Measurements from ENCODE around the gene NAGS.
"Not testable (repeated sequence)": the region's sequence is repeated elsewhere in the genome, so short reads cannot be mapped to it uniquely, and the experiment has no call there.

The NAGS gene, protein sequence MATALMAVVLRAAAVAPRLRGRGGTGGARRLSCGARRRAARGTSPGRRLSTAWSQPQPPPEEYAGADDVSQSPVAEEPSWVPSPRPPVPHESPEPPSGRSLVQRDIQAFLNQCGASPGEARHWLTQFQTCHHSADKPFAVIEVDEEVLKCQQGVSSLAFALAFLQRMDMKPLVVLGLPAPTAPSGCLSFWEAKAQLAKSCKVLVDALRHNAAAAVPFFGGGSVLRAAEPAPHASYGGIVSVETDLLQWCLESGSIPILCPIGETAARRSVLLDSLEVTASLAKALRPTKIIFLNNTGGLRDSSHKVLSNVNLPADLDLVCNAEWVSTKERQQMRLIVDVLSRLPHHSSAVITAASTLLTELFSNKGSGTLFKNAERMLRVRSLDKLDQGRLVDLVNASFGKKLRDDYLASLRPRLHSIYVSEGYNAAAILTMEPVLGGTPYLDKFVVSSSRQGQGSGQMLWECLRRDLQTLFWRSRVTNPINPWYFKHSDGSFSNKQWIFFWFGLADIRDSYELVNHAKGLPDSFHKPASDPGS

DNA sequence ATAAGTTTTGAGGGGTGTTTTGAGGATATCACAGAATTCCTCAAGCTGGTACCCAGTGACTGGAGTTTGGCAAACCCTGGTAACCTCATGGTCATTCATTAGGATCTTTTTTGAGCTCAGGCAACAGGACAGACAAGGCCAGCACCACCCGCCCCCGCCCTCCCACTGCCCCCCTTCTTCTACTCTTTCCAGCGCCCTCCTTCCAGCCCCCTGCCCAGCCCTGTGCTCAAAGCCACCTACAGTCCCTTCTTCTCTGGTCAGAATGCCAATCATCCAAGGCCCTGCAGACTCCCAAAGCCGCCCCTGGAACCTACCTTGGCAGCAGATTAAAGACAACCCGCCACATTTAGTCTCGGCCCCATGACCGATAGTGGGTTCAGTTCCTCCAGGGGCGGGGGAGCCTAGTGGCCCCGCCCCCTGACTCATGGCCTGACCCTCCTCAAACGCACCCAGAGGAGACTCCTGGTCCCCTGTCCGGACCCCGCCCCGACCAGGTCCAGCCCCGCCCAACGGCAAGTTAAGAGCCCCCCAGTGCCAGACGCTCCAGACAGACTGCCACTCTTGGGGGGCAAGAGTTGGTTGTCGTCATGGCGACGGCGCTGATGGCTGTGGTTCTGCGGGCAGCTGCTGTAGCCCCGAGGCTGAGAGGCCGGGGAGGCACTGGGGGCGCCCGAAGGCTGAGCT is at the start of gene NAGS:
Gene NAGS (plus strand): TSS at position 546 of the 684 bp plus-strand sequence. CDS start 42 bp downstream, at position 588.
- no peak for DNase-seq

- DNase-seq, result no peak
These were observed 48.2 kb upstream of the NAGS start for GRCh38 chr17:43956222-43956621.

GRCh38 chr17:43958748-43959352 is 45.6 kb upstream of the NAGS start:
- no peak for DNase-seq

DNA sequence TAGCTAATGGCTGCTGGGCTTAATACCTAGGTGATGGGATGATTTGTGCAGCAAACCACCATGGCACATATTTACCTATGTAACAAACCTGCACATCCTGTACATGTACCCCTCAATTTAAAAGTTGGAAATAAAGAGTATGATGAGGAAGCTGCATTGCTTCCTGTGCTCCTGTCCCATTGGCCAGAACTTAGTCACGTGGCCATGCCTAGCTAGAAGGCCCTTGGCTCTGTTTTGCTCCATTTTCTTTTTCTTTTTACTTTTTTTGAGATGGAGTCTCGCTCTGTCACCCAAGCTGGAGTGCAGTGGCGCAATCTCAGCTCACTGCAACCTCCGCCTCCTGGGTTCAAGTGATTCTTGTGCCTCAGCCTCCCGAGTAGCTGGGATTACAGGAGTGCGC is 43.1 kb upstream of the NAGS start:
- not testable (repeated sequence) for DNase-seq

GRCh38 chr17:43961954-43962353 is 42.5 kb upstream of the NAGS start:
- DNase-seq, result no peak

GRCh38 chr17:43962479-43962878 is 41.9 kb upstream of the NAGS start:
- no peak for DNase-seq

DNA sequence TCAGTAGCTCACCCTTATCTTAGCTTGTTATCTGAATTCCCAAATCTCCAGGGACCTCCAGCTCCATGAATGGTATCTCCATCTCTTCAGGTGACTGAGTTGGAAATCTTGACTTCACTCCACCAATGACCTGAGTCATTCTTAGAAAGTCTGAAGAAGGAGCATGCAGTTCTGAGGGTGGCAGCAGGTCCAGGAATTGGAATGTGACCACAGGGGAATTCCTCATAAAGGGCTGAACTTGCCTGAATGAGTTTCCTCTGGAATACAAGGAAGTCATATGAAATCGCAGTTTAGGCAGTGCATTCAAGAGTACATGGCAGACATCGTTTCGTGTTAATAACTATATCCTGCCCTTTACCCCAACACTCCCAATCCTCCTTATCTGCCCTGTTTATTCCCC is 38.1 kb upstream of the NAGS start:
- DNase-seq, result no peak

DNA sequence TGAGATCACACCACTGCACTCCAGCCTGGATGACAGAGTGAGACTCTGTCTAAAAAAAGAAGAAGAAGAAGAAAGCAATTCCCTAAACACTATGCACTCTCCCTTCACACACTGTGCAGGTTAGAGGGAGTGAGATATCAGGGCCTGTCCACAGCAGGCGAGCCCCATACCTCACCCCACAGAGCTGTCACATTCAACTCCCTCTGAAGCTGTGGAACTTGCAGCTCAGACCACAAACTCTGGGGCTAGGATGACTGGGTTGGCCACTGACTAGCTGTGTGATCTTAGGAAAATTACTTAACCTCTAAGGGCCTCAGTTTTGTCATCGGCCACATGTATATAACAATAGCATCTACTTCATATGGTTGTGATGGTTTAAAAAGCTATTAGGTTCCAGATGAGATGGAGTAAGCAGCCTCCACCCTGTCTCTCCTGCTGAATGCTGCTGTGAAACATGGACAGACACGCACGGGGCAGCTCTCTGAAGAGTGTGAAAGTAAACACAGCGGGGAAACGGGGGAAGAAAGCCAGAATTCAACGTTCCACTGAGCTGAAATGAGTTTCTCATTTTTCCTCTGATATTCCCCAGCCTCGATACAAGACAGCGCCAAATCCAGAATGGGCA is 37.1 kb upstream of the NAGS start:
- no peak for DNase-seq

DNA sequence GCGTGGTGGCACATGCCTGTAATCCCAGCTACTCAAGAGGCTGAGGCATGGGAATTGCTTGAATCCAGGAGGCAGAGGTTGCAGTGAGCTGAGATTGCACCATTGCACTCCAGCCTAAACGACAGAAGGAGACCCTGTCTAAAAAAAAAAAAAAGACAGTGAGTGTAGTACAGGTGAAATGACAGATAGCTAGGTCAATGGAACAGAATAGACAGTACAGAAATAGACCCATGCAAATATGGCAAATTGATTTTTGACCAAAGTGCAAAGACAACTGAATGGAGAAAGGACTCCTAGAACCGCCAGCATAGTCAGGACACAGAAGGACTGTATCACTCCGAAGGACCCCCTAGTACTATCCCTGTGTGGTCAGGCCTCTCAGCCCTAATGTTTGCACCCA is 34.1 kb upstream of the NAGS start:
- DNase-seq, result no peak

DNA sequence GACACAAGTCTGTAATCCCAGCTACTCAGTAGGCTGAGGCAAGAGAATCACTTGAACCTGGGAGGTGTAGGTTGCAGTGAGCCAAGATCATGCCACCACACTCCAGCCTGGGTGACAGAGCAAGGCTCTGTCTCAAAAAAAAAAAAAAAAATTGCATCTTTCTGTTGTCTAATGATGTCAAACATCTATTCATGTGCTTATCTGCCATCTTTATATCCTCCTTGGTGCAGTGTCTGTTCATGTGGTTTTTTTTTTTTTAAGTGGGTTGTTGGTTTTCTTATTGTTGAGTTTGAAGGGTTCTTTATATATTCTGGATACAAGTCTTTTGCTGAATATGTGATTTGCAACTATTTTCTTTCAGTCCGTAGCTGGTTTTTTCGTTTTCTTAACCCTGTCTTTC is 33.0 kb upstream of the NAGS start:
- DNase-seq, result not testable (repeated sequence)

- not testable (repeated sequence) for DNase-seq
These were observed 31.8 kb upstream of the NAGS start for GRCh38 chr17:43972444-43973212.

- no peak for DNase-seq
These were observed 29.8 kb upstream of the NAGS start for GRCh38 chr17:43974382-43975266.

- DNase-seq, result no peak
These were observed 28.5 kb upstream of the NAGS start for GRCh38 chr17:43975898-43976297.

DNA sequence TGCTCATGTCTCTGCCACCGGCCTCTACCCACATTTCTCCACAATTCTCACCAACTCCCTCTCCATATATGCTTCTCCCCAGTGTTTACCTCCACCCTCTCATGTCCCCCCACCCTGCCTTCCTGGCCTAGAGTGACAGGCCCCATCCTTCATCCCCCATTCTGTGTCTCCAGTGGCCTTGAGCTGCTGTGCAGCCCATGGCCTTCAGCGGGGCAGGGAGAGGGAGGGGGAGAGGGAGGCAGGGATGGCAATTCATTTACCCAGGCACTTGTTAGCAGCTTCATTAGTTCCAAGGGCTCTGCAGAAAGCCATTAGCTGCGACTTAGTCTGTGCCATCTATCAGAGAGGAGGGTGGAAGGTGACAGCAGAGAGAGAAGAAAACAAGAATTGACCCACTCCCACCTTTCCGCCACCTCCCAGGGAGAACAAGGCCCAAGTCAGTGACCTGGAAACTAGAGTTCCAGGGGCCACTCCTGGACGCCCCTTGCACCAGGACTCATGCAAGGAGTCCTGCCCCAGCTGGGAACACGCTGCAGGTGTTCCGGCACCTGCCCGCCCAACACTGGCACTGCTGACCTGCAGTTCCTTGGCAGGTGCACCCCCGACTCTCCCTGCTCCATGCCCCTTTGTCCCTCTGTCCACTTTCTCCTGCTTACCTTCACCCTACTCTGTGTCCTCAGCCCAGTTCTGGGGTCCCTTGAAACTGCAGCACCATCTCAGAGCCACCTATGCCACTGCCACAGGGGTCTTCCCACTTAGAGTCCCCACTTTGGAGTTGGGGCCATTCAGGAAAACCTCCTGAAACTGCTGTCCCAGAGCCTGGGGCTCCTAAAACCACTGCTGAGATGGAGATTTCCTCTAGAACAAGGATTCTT is 27.2 kb upstream of the NAGS start:
- DNase-seq, result no peak

GRCh38 chr17:43978078-43978477 is 26.3 kb upstream of the NAGS start:
- DNase-seq, result no peak

DNA sequence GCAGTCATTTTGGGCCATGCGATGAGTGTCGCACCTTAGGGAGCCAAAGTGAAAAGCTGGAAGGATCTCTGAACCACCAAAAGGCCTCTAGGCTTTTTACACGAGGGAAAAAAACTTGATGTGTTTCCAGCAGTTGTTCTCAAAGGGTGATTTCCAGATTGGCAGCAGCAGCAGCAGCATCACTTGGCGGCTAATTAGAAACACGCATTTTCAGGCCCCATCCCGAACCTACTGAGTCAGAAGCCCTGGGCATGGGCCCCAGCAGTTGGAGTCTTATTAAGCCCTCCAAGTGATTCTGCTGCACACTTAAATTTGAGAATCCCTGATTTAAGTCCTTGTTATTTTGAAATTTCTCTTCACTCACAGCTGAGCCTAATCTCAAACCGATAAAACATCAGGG is 25.4 kb upstream of the NAGS start:
- no peak for DNase-seq

GRCh38 chr17:43979671-43980070 is 24.8 kb upstream of the NAGS start:
- DNase-seq, result no peak

GRCh38 chr17:43982171-43982570 is 22.3 kb upstream of the NAGS start:
- DNase-seq, result no peak

- no peak for DNase-seq
These were observed 21.3 kb upstream of the NAGS start for GRCh38 chr17:43983196-43983514.

All from SHP77 (cell line).